ENCODE results near the gene ZNF512. TPM values are rescaled to one million over a fixed set of nuclear protein-coding genes. Genes with fewer than 3 reads are reported as not detected.
"Not testable (repeated sequence)": the region's sequence is repeated elsewhere in the genome, so short reads cannot be mapped to it uniquely, and the experiment has no call there.

ZNF512 gene
- total RNA-seq, 1 donor from 2014 or later, result 29.5 TPM

GRCh38 chr2:27545348-27546141, 37.3 kb upstream of the ZNF512 start:
- DNase-seq (ENCODE audit: low spot score), result no peak
- Mint-ChIP-seq H3K27me3 (ENCODE audit: low read depth) (peaks cover 3% of the 10 kb centered on the region), H3K9me3 (ENCODE audit: low read depth) (peaks cover 5% of the 10 kb centered on the region), H3K36me3 (ENCODE audit: low read depth) (no peaks in the 10 kb centered on the region), H3K4me1 (ENCODE audit: low read depth) (no peaks in the 10 kb centered on the region), H3K4me3 (ENCODE audit: unreplicated experiment) (no peak overlapping the region), H3K27ac (ENCODE audit: unreplicated experiment) (no peak overlapping the region)
- TF ChIP-seq, protein P1, sequence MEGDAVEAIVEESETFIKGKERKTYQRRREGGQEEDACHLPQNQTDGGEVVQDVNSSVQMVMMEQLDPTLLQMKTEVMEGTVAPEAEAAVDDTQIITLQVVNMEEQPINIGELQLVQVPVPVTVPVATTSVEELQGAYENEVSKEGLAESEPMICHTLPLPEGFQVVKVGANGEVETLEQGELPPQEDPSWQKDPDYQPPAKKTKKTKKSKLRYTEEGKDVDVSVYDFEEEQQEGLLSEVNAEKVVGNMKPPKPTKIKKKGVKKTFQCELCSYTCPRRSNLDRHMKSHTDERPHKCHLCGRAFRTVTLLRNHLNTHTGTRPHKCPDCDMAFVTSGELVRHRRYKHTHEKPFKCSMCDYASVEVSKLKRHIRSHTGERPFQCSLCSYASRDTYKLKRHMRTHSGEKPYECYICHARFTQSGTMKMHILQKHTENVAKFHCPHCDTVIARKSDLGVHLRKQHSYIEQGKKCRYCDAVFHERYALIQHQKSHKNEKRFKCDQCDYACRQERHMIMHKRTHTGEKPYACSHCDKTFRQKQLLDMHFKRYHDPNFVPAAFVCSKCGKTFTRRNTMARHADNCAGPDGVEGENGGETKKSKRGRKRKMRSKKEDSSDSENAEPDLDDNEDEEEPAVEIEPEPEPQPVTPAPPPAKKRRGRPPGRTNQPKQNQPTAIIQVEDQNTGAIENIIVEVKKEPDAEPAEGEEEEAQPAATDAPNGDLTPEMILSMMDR (IDR thresholded peaks at IDR 0.05), result no peak

GRCh38 chr2:27549303-27549702, 33.5 kb upstream of the ZNF512 start:
- no peaks in the 10 kb centered on the region for H3K4me1 Mint-ChIP-seq (ENCODE audit: low read depth)
- no peak overlapping the region for H3K27ac Mint-ChIP-seq (ENCODE audit: unreplicated experiment)
- no peak overlapping the region for H3K4me3 Mint-ChIP-seq (ENCODE audit: unreplicated experiment)
- no peaks in the 10 kb centered on the region for H3K36me3 Mint-ChIP-seq (ENCODE audit: low read depth)
- H3K27me3 Mint-ChIP-seq (ENCODE audit: low read depth), result peaks cover 10% of the 10 kb centered on the region
- H3K9me3 Mint-ChIP-seq (ENCODE audit: low read depth), result peaks cover 5% of the 10 kb centered on the region
- DNase-seq (ENCODE audit: low spot score), result no peak
- TF ChIP-seq, protein P1 (IDR thresholded peaks at IDR 0.05), result no peak

DNA sequence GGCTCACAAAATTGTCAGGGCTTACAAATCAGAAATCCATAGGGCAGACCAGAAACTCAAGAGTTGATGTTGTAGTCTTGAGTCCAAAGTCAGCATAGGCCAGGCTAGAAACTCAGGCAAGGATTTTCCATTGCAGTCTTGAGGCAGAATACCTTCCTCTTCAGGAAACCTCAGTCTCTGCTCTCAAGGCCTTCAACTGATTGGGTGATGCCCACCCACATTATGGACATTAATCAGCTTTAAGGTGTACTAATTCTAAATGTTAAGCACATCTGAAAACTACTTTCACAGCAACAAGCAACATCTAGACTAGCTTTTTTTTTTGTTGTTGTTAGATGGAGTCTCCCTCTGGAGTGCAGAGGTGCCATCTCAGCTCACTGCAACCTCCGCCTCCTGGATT, 31.3 kb upstream of the ZNF512 start:
- Mint-ChIP-seq H3K4me3 (ENCODE audit: unreplicated experiment) (no peak overlapping the region), H3K36me3 (ENCODE audit: low read depth) (no peaks in the 10 kb centered on the region), H3K27ac (ENCODE audit: unreplicated experiment) (no peak overlapping the region), H3K9me3 (ENCODE audit: low read depth) (no peaks in the 10 kb centered on the region), H3K27me3 (ENCODE audit: low read depth) (peaks cover 14% of the 10 kb centered on the region), H3K4me1 (ENCODE audit: low read depth) (no peaks in the 10 kb centered on the region)
- TF ChIP-seq, protein P1 (IDR thresholded peaks at IDR 0.05), result no peak
- DNase-seq (ENCODE audit: low spot score), result no peak

- no peak for DNase-seq (ENCODE audit: low spot score)
- H3K9me3 Mint-ChIP-seq (ENCODE audit: low read depth), result no peaks in the 10 kb centered on the region
- no peak overlapping the region for H3K4me3 Mint-ChIP-seq (ENCODE audit: unreplicated experiment)
- peaks cover 14% of the 10 kb centered on the region for H3K27me3 Mint-ChIP-seq (ENCODE audit: low read depth)
- no peaks in the 10 kb centered on the region for H3K4me1 Mint-ChIP-seq (ENCODE audit: low read depth)
- H3K27ac Mint-ChIP-seq (ENCODE audit: unreplicated experiment), result no peak overlapping the region
- no peaks in the 10 kb centered on the region for H3K36me3 Mint-ChIP-seq (ENCODE audit: low read depth)
- TF ChIP-seq, protein P1 (IDR thresholded peaks at IDR 0.05), result no peak
Observed at GRCh38 chr2:27552941-27553340, 29.9 kb upstream of the ZNF512 start.

GRCh38 chr2:27554451-27554850, 28.4 kb upstream of the ZNF512 start:
- not testable (repeated sequence) for H3K9me3 Mint-ChIP-seq (ENCODE audit: low read depth); H3K27ac Mint-ChIP-seq (ENCODE audit: unreplicated experiment); H3K36me3 Mint-ChIP-seq (ENCODE audit: low read depth); H3K4me3 Mint-ChIP-seq (ENCODE audit: unreplicated experiment); H3K4me1 Mint-ChIP-seq (ENCODE audit: low read depth); DNase-seq (ENCODE audit: low spot score)
- peaks cover 13% of the 10 kb centered on the region for H3K27me3 Mint-ChIP-seq (ENCODE audit: low read depth)

DNA sequence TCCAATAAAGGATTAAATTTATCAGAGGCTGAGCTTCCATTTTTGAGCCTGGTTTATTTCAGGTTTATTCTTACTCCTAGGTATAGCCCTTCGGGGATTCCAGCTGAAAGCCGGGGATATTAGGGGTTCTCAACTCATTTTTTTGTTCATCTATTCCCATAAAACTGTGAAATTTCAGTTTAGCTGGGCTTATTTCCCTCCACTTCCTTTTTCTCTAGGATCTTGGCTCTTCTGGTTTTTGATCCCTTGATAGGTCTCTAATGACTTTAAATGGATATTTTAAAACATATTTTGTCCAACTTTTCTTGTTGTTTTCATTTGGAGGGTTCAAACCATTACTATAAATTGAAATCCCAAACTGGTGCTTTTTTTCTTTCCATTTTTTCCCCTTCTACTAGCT, 23.6 kb upstream of the ZNF512 start:
- Mint-ChIP-seq H3K27me3 (ENCODE audit: low read depth) (peaks cover 8% of the 10 kb centered on the region), H3K9me3 (ENCODE audit: low read depth) (no peaks in the 10 kb centered on the region), H3K4me1 (ENCODE audit: low read depth) (no peaks in the 10 kb centered on the region), H3K4me3 (ENCODE audit: unreplicated experiment) (no peak overlapping the region), H3K36me3 (ENCODE audit: low read depth) (no peaks in the 10 kb centered on the region), H3K27ac (ENCODE audit: unreplicated experiment) (no peak overlapping the region)
- TF ChIP-seq, protein P1 (IDR thresholded peaks at IDR 0.05), result no peak
- no peak for DNase-seq (ENCODE audit: low spot score)

All from chondrocyte (in vitro differentiated cells).